ENCODE data around the gene PTBP1. TPM values are rescaled to one million over a fixed set of nuclear protein-coding genes. Genes with fewer than 3 reads are reported as not detected.
A peak's percentile ranks its signal among the peaks of the same experiment; 100 is the strongest.

Gene PTBP1
- total and polyA plus RNA-seq, 2 of the 13 experiments (the other 11 are each of a cell fraction or from before 2014, with no cell fraction given): 195 to 288 TPM

DNA sequence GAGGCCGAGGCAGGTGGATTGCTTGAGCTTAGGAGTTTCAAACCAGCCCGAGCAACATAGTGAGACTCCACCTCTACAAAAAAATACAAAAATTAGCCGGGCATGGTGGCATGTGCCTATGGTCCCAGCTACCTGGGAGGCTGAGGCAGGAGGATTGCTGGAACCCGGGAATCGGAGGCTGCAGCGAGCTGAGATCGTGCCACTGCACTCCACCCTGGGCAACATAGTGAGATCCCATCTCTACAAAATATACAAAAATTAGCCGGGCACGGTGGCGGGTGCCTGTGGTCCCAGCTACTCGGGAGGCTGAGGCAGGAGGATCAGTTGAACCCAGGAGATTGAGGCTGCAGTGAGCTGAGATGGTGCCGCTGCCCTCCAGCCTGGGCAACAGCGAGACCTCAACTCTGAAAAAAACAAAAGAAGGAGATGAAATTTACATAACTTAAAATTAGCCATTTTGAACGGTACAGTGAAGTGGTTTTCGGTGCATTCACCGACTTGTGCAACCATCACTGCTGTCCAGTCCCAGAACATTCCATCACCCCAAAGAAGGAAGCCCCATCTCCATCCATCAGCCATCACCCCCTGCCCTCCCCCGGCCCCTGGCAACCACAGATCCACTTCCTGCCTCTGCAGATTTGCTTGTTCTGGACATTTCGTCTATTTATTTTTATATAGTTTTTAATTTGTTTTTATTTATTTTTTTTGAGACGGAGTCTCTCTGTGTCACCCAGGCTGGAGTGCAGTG is 28.8 kb downstream of the PTBP1 start:
- Histone ChIP-seq H3K9me3 (ENCODE audit: low read length) (no peaks in the 10 kb centered on the region), H4K20me1 (ENCODE audit: insufficient read depth, low read length) (no peaks in the 10 kb centered on the region), H3K36me3 (replicated peaks in 1 of 2; ENCODE audit: control insufficient read depth in 1 of 2, insufficient read depth in 2 of 2, low read length in 2 of 2) (no peaks in the 10 kb centered on the region), H3K9ac (ENCODE audit: insufficient read depth, low read depth, low read length) (no peak overlapping the region), H3K79me2 (ENCODE audit: insufficient read depth, low read length) (no peaks in the 10 kb centered on the region), H2AFZ (ENCODE audit: low read length) (no peak overlapping the region), H3K4me3 (replicated peaks in 1 of 3; ENCODE audit: insufficient read depth in 1 of 3, low read depth in 2 of 3, low read length in 3 of 3) (no peak overlapping the region), H3K4me1 (ENCODE audit: insufficient read depth, low read length) (peaks cover 9% of the 10 kb centered on the region), H3K27me3 (ENCODE audit: control insufficient read depth in 1 of 2, insufficient read depth in 2 of 2, low read length in 2 of 2) (peaks cover 9 to 36% of the 10 kb centered on the region in 2 experiments), H3K27ac (ENCODE audit: extremely low read length, insufficient read depth, low read length) (no peak overlapping the region), H3K4me2 (ENCODE audit: low read depth, low read length) (no peak overlapping the region)
- no peak for DNase-seq (ENCODE audit: low spot score)
- TF ChIP-seq ATM (IDR thresholded peaks at IDR 0.05; ENCODE audit: borderline replicate concordance) (no peak), NFATC3 (CRISPR knock-in tag; IDR thresholded peaks at IDR 0.05) (no peak), ZNF121 (CRISPR knock-in tag; IDR thresholded peaks at IDR 0.05) (peak; percentile 80), HIC2 (CRISPR knock-in tag; IDR thresholded peaks at IDR 0.05; ENCODE audit: low read depth) (no peak), ZNF770 (CRISPR knock-in tag; IDR thresholded peaks at IDR 0.05) (peak; percentile 41; the same call in 1 of the 2 replicates), ZNF552 (CRISPR knock-in tag; IDR thresholded peaks at IDR 0.05; ENCODE audit: borderline replicate concordance) (no peak), MTA1 (CRISPR knock-in tag; IDR thresholded peaks at IDR 0.05; ENCODE audit: borderline replicate concordance) (no peak)
- in situ Hi-C loops (cut with HindIII; ENCODE audit: extremely low pct_ligation_motif_present, low pct_unique_long_range_greater_than_20kb) (no loop called here), intact Hi-C loops (cut with micrococcal nuclease; ENCODE audit: unreplicated experiment) (no loop called here)
- WGBS (ENCODE audit: low lambda C conversion rate): 37% methylated on average over 19 of the region's 19 CpGs
- CTCF ChIA-PET (ENCODE audit: low intra/inter-chr PET ratio, low total read pairs): no interaction called here
- POLR2A ChIA-PET: no interaction called here
- no TSS peak for BruUV-seq (replicated peaks)
- FAIRE-seq: no peak
- no peak for ATAC-seq
